Measurements from ENCODE around the gene OR2B2. TPM values are rescaled to one million over a fixed set of nuclear protein-coding genes. Genes with fewer than 3 reads are reported as not detected.
A peak's percentile ranks its signal among the peaks of the same experiment; 100 is the strongest.

Gene OR2B2
- total and polyA plus RNA-seq, 4 donors: not detected

DNA sequence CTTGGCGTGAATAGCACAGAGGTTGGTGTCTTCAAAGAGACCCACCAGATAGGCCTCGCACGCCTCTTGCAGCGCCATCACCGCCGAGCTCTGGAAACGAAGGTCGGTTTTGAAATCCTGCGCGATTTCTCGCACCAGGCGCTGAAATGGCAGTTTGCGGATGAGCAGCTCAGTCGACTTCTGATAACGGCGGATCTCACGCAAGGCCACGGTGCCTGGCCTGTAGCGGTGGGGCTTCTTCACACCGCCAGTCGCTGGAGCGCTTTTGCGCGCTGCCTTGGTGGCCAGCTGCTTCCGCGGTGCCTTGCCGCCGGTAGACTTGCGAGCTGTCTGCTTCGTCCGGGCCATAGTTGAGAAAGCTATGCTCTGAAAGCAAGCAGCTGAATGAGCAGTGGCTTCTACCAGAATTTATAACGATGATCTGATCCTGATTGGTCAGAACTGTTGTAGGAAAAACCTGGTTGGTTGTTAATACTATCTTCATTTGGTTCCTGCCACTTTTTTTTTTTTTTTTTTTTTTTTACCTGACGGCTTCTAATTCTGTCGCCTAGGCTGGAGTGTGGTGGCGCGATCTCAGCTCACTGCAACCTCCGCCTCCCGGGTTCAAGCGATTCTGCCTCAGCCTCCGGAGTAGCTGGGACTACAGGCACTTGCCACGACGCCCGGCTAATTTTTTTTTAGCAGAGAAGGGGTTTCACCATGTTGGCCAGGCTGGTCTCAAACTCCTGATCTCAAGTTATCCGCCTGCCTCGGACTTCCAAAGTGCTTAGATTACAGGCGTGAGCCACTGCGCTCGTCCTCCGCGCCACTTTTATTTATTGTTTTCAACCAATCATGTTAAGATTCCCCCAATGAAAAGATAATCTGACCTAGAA is 21.5 kb downstream of the OR2B2 start:
- no peak for TF ChIP-seq FOXA2 (IDR thresholded peaks at IDR 0.05)
- no peak for TF ChIP-seq EGR1 (IDR thresholded peaks at IDR 0.05; ENCODE audit: low read depth in 2 of 2)
- peak; percentile 37 for TF ChIP-seq SP1 (IDR thresholded peaks at IDR 0.05)
- no peak for TF ChIP-seq GABPA (IDR thresholded peaks at IDR 0.05 in 1 of 2, conservative IDR thresholded peaks at IDR 0.05 in 1 of 2)
- TF ChIP-seq TAF1 (conservative IDR thresholded peaks at IDR 0.05): peak; percentile 76
- no peak for TF ChIP-seq CTCF (IDR thresholded peaks at IDR 0.05; ENCODE audit: low read depth, low read length, missing input control)
- peak; percentile 35 for TF ChIP-seq YY1 (IDR thresholded peaks at IDR 0.05)
- TF ChIP-seq, protein P1, sequence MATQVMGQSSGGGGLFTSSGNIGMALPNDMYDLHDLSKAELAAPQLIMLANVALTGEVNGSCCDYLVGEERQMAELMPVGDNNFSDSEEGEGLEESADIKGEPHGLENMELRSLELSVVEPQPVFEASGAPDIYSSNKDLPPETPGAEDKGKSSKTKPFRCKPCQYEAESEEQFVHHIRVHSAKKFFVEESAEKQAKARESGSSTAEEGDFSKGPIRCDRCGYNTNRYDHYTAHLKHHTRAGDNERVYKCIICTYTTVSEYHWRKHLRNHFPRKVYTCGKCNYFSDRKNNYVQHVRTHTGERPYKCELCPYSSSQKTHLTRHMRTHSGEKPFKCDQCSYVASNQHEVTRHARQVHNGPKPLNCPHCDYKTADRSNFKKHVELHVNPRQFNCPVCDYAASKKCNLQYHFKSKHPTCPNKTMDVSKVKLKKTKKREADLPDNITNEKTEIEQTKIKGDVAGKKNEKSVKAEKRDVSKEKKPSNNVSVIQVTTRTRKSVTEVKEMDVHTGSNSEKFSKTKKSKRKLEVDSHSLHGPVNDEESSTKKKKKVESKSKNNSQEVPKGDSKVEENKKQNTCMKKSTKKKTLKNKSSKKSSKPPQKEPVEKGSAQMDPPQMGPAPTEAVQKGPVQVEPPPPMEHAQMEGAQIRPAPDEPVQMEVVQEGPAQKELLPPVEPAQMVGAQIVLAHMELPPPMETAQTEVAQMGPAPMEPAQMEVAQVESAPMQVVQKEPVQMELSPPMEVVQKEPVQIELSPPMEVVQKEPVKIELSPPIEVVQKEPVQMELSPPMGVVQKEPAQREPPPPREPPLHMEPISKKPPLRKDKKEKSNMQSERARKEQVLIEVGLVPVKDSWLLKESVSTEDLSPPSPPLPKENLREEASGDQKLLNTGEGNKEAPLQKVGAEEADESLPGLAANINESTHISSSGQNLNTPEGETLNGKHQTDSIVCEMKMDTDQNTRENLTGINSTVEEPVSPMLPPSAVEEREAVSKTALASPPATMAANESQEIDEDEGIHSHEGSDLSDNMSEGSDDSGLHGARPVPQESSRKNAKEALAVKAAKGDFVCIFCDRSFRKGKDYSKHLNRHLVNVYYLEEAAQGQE (IDR thresholded peaks at IDR 0.05): peak; percentile 67
- peak; percentile 89 for DNase-seq (ENCODE audit: low spot score)
- Histone ChIP-seq H3K36me3 (ENCODE audit: control insufficient read depth in 4 of 4, insufficient read depth in 3 of 4, low read depth in 1 of 4, low read length in 3 of 4) (no peaks in the 10 kb centered on the region), H3K9ac (ENCODE audit: low read depth in 1 of 2, low read length in 2 of 2) (no peak overlapping the region), H3K4me3 (ENCODE audit: low read depth in 1 of 3, low read length in 3 of 3) (peak overlapping the region in 2 of 3 donors; percentile 1 to 18), H3K4me1 (ENCODE audit: control insufficient read depth in 4 of 4, insufficient read depth in 4 of 4, low read length in 3 of 4) (peaks cover 3 to 33% (median 15%) of the 10 kb centered on the region in 4 donors), H3K27ac (ENCODE audit: low read depth in 1 of 2, low read length in 2 of 2) (no peak overlapping the region), H3K9me3 (ENCODE audit: control insufficient read depth in 4 of 4, low read length in 3 of 4) (peaks cover 0 to 12% (median 0%) of the 10 kb centered on the region in 4 donors), H3K27me3 (ENCODE audit: control insufficient read depth in 4 of 4, insufficient read depth in 4 of 4, low read length in 3 of 4) (no peaks in the 10 kb centered on the region)
- WGBS: 11% methylated on average over 50 of the region's 50 CpGs

GRCh38 chr6:27889628-27890444 is 22.4 kb downstream of the OR2B2 start:
- Histone ChIP-seq H3K4me1 (ENCODE audit: control insufficient read depth in 4 of 4, insufficient read depth in 4 of 4, low read length in 3 of 4) (peaks cover 3 to 29% (median 13%) of the 10 kb centered on the region in 4 donors), H3K9me3 (ENCODE audit: control insufficient read depth in 4 of 4, low read length in 3 of 4) (peaks cover 0 to 12% (median 0%) of the 10 kb centered on the region in 4 donors), H3K36me3 (ENCODE audit: control insufficient read depth in 4 of 4, insufficient read depth in 3 of 4, low read depth in 1 of 4, low read length in 3 of 4) (no peaks in the 10 kb centered on the region), H3K4me3 (ENCODE audit: low read depth in 1 of 3, low read length in 3 of 3) (peak overlapping the region in 1 of 3 donors; percentile 18), H3K27me3 (ENCODE audit: control insufficient read depth in 4 of 4, insufficient read depth in 4 of 4, low read length in 3 of 4) (no peaks in the 10 kb centered on the region), H3K27ac (ENCODE audit: low read depth in 1 of 2, low read length in 2 of 2) (no peak overlapping the region), H3K9ac (ENCODE audit: low read depth in 1 of 2, low read length in 2 of 2) (no peak overlapping the region)
- DNase-seq (ENCODE audit: low spot score): no peak
- WGBS: 47% methylated on average over 19 of the region's 19 CpGs
- TF ChIP-seq EGR1 (IDR thresholded peaks at IDR 0.05; ENCODE audit: low read depth in 2 of 2) (no peak), ZBTB33 (IDR thresholded peaks at IDR 0.05) (no peak), HNF4G (IDR thresholded peaks at IDR 0.05) (no peak), FOXA1 (IDR thresholded peaks at IDR 0.05) (no peak), FOXA2 (IDR thresholded peaks at IDR 0.05) (no peak), RAD21 (IDR thresholded peaks at IDR 0.05) (no peak), RXRA (IDR thresholded peaks at IDR 0.05) (no peak), TAF1 (conservative IDR thresholded peaks at IDR 0.05) (no peak), YY1 (IDR thresholded peaks at IDR 0.05) (no peak), CTCF (IDR thresholded peaks at IDR 0.05; ENCODE audit: low read depth, low read length, missing input control) (no peak), JUND (IDR thresholded peaks at IDR 0.05) (no peak)
- TF ChIP-seq, protein P1 (IDR thresholded peaks at IDR 0.05): no peak
